ENCODE data around the gene PTPRQ. TPM values are rescaled to one million over a fixed set of nuclear protein-coding genes. Genes with fewer than 3 reads are reported as not detected.

The PTPRQ gene
- total RNA-seq, 1 experiment from 2014 or later: not detected

GRCh38 chr12:80720516-80720915, 276.5 kb downstream of the PTPRQ start:
- H3K36me3 ChIP-seq (ENCODE audit: insufficient read depth, low read length): no peaks in the 10 kb centered on the region
- H3K9me2 ChIP-seq (replicated peaks; ENCODE audit: insufficient read depth, low read length): no peaks in the 10 kb centered on the region
- H4K20me1 ChIP-seq (ENCODE audit: insufficient read depth, low read depth, low read length): no peaks in the 10 kb centered on the region
- no peaks in the 10 kb centered on the region for H3K4me1 ChIP-seq (ENCODE audit: low read length)
- H3K4me3 ChIP-seq (ENCODE audit: low read length): no peak overlapping the region
- H3K79me2 ChIP-seq (ENCODE audit: low read length): no peaks in the 10 kb centered on the region
- no peak for DNase-seq
- no peak overlapping the region for H3K9ac ChIP-seq (ENCODE audit: low read length)
- no peaks in the 10 kb centered on the region for H3K9me3 ChIP-seq (ENCODE audit: low read length)
- H3K27me3 ChIP-seq (ENCODE audit: low read length): no peaks in the 10 kb centered on the region
- H3K27ac ChIP-seq (ENCODE audit: low read length): no peak overlapping the region
- H2AFZ ChIP-seq (ENCODE audit: low read length): no peak overlapping the region
- no peak overlapping the region for H3K4me2 ChIP-seq (ENCODE audit: low read depth, low read length, poor library complexity, severe bottlenecking)

GRCh38 chr12:80721326-80721725, 277.3 kb downstream of the PTPRQ start:
- no peaks in the 10 kb centered on the region for H3K36me3 ChIP-seq (ENCODE audit: insufficient read depth, low read length)

More at GRCh38 chr12:80721326-80721725, 277.3 kb downstream of the PTPRQ start:
- H3K27ac ChIP-seq (ENCODE audit: low read length): no peak overlapping the region
- no peak overlapping the region for H3K4me3 ChIP-seq (ENCODE audit: low read length)
- H3K79me2 ChIP-seq (ENCODE audit: low read length): no peaks in the 10 kb centered on the region
- H3K9ac ChIP-seq (ENCODE audit: low read length): no peak overlapping the region
- no peaks in the 10 kb centered on the region for H3K9me2 ChIP-seq (replicated peaks; ENCODE audit: insufficient read depth, low read length)
- H3K4me2 ChIP-seq (ENCODE audit: low read depth, low read length, poor library complexity, severe bottlenecking): no peak overlapping the region
- H3K9me3 ChIP-seq (ENCODE audit: low read length): no peaks in the 10 kb centered on the region
- no peak overlapping the region for H2AFZ ChIP-seq (ENCODE audit: low read length)
- no peaks in the 10 kb centered on the region for H4K20me1 ChIP-seq (ENCODE audit: insufficient read depth, low read depth, low read length)
- DNase-seq: no peak
- H3K4me1 ChIP-seq (ENCODE audit: low read length): no peaks in the 10 kb centered on the region
- no peaks in the 10 kb centered on the region for H3K27me3 ChIP-seq (ENCODE audit: low read length)

Measured in Karpas-422 (cell line).